WTC11 (cell line): Measurements from ENCODE around the gene ATP6V1C2. TPM values are rescaled to one million over a fixed set of nuclear protein-coding genes. Genes with fewer than 3 reads are reported as not detected.
"Not testable (repeated sequence)": the region's sequence is repeated elsewhere in the genome, so short reads cannot be mapped to it uniquely, and the experiment has no call there.

ENCODE experiments used
- ATAC-seq: fragments of 200-7000 bp; cut with Tn5 transposase; 2 replicates; pipeline ENCODE4 v1.10.0; 2021; ENCODE audit warnings: mild to moderate bottlenecking, moderate library complexity
- CTCF ChIA-PET: fragments of 300-600 bp; sonication (Branson Sonifier 250); formaldehyde crosslinking; loops from one replicate; lab custom pipeline; 2021; ENCODE audit warnings: antibody characterized with exemption; lab: Charles Lee
- POLR2A ChIA-PET: fragments of 350-600 bp; sonication (Branson Sonifier 250); formaldehyde crosslinking; loops from one replicate; lab custom pipeline; 2021; ENCODE audit warnings: antibody characterized with exemption; lab: Charles Lee
- DNase-seq: peaks from one replicate; pipeline ENCODE4 v3.0.0; 2021; ENCODE audit warnings: low spot score
- H3K27ac Mint-ChIP-seq: 2 replicates; pipeline ENCODE4 v1.8.0; 2021; ENCODE audit warnings: mixed read lengths
- H3K27me3 Mint-ChIP-seq: 2 replicates; pipeline ENCODE4 v1.8.0; 2021; ENCODE audit warnings: low read depth, mild to moderate bottlenecking, moderate library complexity, mixed read lengths
- H3K36me3 Mint-ChIP-seq: 2 replicates; pipeline ENCODE4 v1.8.0; 2021; ENCODE audit warnings: mixed read lengths
- H3K4me1 Mint-ChIP-seq: 2 replicates; pipeline ENCODE4 v1.8.0; 2022; ENCODE audit warnings: mixed read lengths
- H3K4me3 Mint-ChIP-seq: 2 replicates; pipeline ENCODE4 v1.8.0; 2021; ENCODE audit warnings: mild to moderate bottlenecking, moderate library complexity, mixed read lengths
- H3K9me3 Mint-ChIP-seq: 2 replicates; pipeline ENCODE4 v1.8.0; 2021; ENCODE audit warnings: mixed read lengths
- ATF1 ChIP-seq: sonication (generic); formaldehyde crosslinking; IDR thresholded peaks from 2 replicates; pipeline ENCODE4 v1.8.1; 2023; ENCODE audit warnings: mild to moderate bottlenecking, moderate library complexity, missing genetic modification reagents
- CREM ChIP-seq: sonication (generic); formaldehyde crosslinking; IDR thresholded peaks from 2 replicates; pipeline ENCODE4 v1.8.1; 2022; ENCODE audit warnings: mild to moderate bottlenecking, missing genetic modification reagents, moderate library complexity
- CTCF ChIP-seq: fragments of 200-600 bp; IDR thresholded peaks from 2 replicates; pipeline ENCODE4 v1.8.0; 2022; ENCODE audit warnings: antibody characterized with exemption
- ESRRA ChIP-seq: sonication (generic); formaldehyde crosslinking; IDR thresholded peaks from 2 replicates; pipeline ENCODE4 v1.8.1; 2022; ENCODE audit warnings: mild to moderate bottlenecking, missing genetic modification reagents, borderline replicate concordance
- FOXJ3 ChIP-seq: sonication (generic); formaldehyde crosslinking; IDR thresholded peaks from 2 replicates; pipeline ENCODE4 v1.9.0; 2021; ENCODE audit warnings: missing genetic modification reagents, mild to moderate bottlenecking, borderline replicate concordance
- FOXK1 ChIP-seq: sonication (generic); formaldehyde crosslinking; IDR thresholded peaks from 2 replicates; pipeline ENCODE4 v1.8.0; 2022; ENCODE audit warnings: mild to moderate bottlenecking, moderate library complexity, missing genetic modification reagents
- GRHL2 ChIP-seq: fragments of 250-450 bp; sonication (Bioruptor Pico); IDR thresholded peaks from 2 replicates; pipeline ENCODE4 v1.8.0; 2022; ENCODE audit warnings: mild to moderate bottlenecking, moderate library complexity; ENCODE audit not compliant: insufficient replicate concordance, severe bottlenecking
- GTF2I ChIP-seq: fragments of 250-450 bp; sonication (Bioruptor Pico); conservative IDR thresholded peaks from 2 replicates; pipeline ENCODE4 v1.4.0; 2021; ENCODE audit warnings: mild to moderate bottlenecking
- HMGXB4 ChIP-seq: sonication (generic); formaldehyde crosslinking; IDR thresholded peaks from 2 replicates; pipeline ENCODE4 v1.8.1; 2023; ENCODE audit warnings: mild to moderate bottlenecking, moderate library complexity, missing genetic modification reagents
- IRF1 ChIP-seq: sonication (generic); formaldehyde crosslinking; IDR thresholded peaks from 2 replicates; pipeline ENCODE4 v1.8.0; 2023; ENCODE audit warnings: missing genetic modification reagents
- JAZF1 ChIP-seq: fragments of 250-450 bp; sonication (Bioruptor Pico); IDR thresholded peaks from 2 replicates; pipeline ENCODE4 v1.9.0; 2021; ENCODE audit warnings: moderate library complexity, mild to moderate bottlenecking, inconsistent platforms
- NFYB ChIP-seq: sonication (generic); formaldehyde crosslinking; conservative IDR thresholded peaks from 2 replicates; pipeline ENCODE4 v1.8.0; 2022; ENCODE audit warnings: low read depth, missing genetic modification reagents
- OVOL2 ChIP-seq: fragments of 250-450 bp; sonication (Bioruptor Pico); IDR thresholded peaks from 2 replicates; pipeline ENCODE4 v1.9.0; 2021; ENCODE audit warnings: mild to moderate bottlenecking, borderline replicate concordance
- PREB ChIP-seq: sonication (generic); formaldehyde crosslinking; IDR thresholded peaks from 2 replicates; pipeline ENCODE4 v1.8.1; 2022; ENCODE audit warnings: mild to moderate bottlenecking, missing genetic modification reagents, moderate library complexity, borderline replicate concordance
- PRRX2 ChIP-seq: fragments of 250-450 bp; sonication (Bioruptor Pico); IDR thresholded peaks from 2 replicates; pipeline ENCODE4 v1.8.0; 2021; ENCODE audit warnings: mild to moderate bottlenecking
- ZBTB21 ChIP-seq: sonication (generic); formaldehyde crosslinking; IDR thresholded peaks from 2 replicates; pipeline ENCODE4 v1.8.1; 2023; ENCODE audit warnings: mild to moderate bottlenecking, missing genetic modification reagents, borderline replicate concordance
- ZNF232 ChIP-seq: sonication (generic); formaldehyde crosslinking; IDR thresholded peaks from 2 replicates; pipeline ENCODE4 v1.8.0; 2022; ENCODE audit warnings: mild to moderate bottlenecking, missing genetic modification reagents
- ZNF263 ChIP-seq: sonication (generic); formaldehyde crosslinking; IDR thresholded peaks from 2 replicates; pipeline ENCODE4 v1.8.1; 2022; ENCODE audit warnings: low read depth, mild to moderate bottlenecking, moderate library complexity, missing genetic modification reagents
- ZNF416 ChIP-seq: fragments of 250-450 bp; sonication (Bioruptor Pico); IDR thresholded peaks from 2 replicates; pipeline ENCODE4 v1.9.0; 2021; ENCODE audit warnings: mild to moderate bottlenecking, inconsistent platforms
- ZNF512 ChIP-seq: sonication (generic); formaldehyde crosslinking; IDR thresholded peaks from 2 replicates; pipeline ENCODE4 v1.8.1; 2022; ENCODE audit warnings: missing genetic modification reagents, borderline replicate concordance
- total RNA-seq: library from RNA; stranded (reverse); gene quantifications from 3 replicates; pipeline ENCODE4 v1.2.3, GENCODE V29; 2021
- TF ChIP-seq, protein P1 (sequence below): fragments of 250-450 bp; sonication (Bioruptor Pico); conservative IDR thresholded peaks from 2 replicates; pipeline ENCODE4 v1.9.0; 2021; ENCODE audit warnings: mild to moderate bottlenecking

Gene ATP6V1C2
- total RNA-seq, 1 experiment from 2014 or later = 0.42 TPM

DNA sequence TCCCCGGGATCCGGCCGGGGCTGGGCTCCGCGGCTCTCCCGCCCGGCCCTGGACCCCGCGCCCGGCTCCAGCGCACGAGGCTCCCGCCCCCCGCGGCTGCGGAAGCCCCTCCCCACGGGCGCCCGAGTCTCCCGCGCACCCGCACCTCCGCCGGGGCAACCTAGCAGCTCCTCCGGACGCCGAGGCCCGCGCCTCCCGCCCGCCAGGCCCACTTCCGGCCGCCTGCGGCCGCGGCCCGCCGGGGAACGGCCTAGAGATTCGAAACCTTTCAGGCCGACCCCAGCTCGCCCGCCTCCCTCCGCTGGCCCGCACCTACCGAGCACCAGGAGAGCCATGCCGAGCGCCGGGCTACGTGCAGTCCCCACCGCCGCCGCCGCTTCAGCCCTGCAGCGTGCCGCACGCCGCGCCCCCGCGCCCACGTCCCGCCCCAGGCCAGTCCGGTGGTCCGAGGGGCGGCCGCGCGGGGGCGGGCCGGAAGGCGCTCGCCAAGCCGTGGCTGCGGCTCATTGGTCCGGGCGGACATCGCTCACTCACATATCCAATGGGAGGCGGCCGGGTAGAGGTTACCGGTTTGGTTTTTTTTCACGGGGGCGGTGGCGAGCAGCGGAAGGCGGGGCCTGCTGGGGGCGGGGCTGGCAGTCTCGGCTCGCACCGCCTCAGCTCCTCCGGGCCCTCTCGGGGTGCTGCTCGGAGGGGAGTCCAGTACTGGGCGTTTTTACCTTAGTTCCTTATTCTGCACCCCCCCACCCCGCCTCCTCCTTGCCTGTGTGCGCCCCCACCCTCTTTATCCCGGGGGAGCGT, 91.1 kb downstream of the ATP6V1C2 start, which contains the start of gene PDIA6 (continued):
- TF ChIP-seq PREB (CRISPR knock-in tag) (no peak), ZNF232 (CRISPR knock-in tag) (peak; percentile 33; the same call in 1 of the 2 replicates), CREM (CRISPR knock-in tag) (0 out of 2 replicates have a peak, but pooled peaks have one; percentile 35), NFYB (peak; percentile 94), CTCF (no peak), ZBTB21 (CRISPR knock-in tag) (no peak)

DNA sequence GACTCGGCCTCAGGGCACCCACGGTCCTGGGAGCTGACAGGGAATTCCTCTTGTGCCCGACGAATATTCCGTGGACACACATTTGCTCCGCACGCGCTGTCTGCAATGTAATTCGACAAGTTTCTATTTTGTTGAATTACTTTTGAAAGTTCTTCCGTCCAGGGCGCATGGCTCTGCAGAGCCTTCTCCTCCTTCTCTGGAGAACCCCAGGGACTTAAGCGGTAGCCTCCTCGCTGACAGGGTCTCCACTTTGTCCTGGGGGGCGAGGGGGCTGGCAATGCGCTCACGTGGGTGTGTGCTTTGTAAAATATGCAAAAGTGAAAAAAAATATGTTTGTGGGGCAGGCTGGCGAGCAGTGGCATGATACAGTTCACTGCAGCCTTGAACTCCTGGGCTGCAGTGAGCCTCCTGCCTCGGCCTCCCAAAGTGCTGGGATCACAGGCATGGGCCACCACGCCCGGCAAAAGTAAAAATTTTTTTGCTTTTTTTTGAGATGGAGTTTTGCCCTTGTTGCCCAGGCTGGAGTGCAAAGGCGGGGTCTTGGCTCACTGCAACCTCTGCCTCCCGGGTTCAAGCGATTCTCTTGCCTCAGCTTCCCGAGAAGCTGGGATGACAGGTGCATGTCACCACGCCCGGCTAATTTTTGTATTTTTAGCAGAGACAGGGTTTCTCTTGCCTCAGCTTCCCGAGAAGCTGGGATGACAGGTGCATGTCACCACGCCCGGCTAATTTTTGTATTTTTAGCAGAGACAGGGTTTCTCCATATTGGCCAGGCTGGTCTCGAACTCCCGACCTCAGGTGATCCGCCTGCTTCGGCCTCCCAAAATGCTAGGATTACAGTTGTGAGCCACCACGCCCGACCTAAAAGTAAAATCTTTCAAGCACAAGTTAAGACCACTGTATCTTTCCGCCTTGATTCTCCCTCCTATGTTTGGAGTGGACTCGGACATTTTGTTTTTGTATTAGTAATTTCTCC, 92.0 kb downstream of the ATP6V1C2 start:
- H3K36me3 Mint-ChIP-seq, DNase-seq, H3K9me3 Mint-ChIP-seq, ATAC-seq, H3K27me3 Mint-ChIP-seq: not testable (repeated sequence)
- Mint-ChIP-seq H3K4me1 (peaks cover 36% of the 10 kb centered on the region), H3K27ac (peak overlapping the region; percentile 96), H3K4me3 (peak overlapping the region; percentile 73)
- CTCF ChIA-PET = interaction anchor here (0.9 to 2.4 kb wide), 14 partner anchors 13 to 319 kb away, joined by 3 to 19 read pairs (median 6); a partner anchor contains a TSS
- POLR2A ChIA-PET = interaction anchor here (0.6 kb wide), 1 partner anchor 9 kb away, joined by 3 read pairs; no protein-coding TSS in a partner anchor

GRCh38 chr2:10814142-10814541, 92.7 kb downstream of the ATP6V1C2 start:
- H3K27ac Mint-ChIP-seq = peak overlapping the region; percentile 96
- DNase-seq = no peak
- TF ChIP-seq GRHL2 (CRISPR knock-in tag) (no peak), PRRX2 (no peak), ZNF512 (CRISPR knock-in tag) (no peak), ZNF263 (no peak), ZNF416 (CRISPR knock-in tag) (no peak), GTF2I (CRISPR knock-in tag) (no peak), FOXJ3 (CRISPR knock-in tag) (no peak), JAZF1 (CRISPR knock-in tag) (no peak), ESRRA (CRISPR knock-in tag) (no peak), OVOL2 (CRISPR knock-in tag) (no peak), FOXK1 (CRISPR knock-in tag) (no peak), HMGXB4 (no peak), ATF1 (CRISPR knock-in tag) (no peak), IRF1 (no peak)
- TF ChIP-seq, protein P1, sequence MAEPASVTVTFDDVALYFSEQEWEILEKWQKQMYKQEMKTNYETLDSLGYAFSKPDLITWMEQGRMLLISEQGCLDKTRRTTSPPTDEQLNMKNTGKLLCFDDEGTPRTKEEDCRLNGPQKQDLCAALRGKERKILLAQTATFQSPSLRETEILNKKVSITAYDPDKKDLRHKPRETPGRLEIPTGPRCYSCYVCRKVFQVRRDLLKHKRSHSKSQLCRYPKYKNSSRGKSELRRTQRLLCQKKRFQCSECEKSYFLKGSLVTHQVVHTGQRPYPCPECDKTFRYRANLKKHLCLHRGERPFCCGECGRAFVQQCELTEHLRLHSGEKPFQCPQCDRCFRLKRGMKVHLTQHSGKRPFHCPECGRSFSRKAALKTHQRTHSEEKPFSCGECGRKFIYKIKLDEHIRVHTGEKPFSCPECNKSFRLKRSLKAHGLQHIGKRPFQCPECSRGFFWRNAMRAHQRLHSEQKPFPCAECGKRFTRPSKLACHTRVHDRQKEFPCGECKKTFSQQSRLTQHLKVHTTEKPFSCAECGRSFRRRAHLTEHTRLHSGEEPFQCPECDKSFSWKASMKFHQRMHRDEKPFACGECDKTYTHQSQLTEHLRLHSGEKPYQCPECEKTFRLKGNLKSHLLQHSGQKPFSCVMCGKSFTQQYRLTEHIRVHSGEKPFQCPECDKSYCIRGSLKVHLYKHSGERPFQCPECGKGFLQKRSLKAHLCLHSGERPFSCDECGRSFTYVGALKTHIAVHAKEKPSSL = no peak
- TF ChIP-seq, all 79 proteins: peak for 0
- no peak for ATAC-seq
- Mint-ChIP-seq H3K36me3 (0 out of 2 replicates have a peak, but pooled peaks cover 3% of the 10 kb centered on the region), H3K27me3 (no peaks in the 10 kb centered on the region), H3K4me1 (peaks cover 34% of the 10 kb centered on the region), H3K9me3 (no peaks in the 10 kb centered on the region), H3K4me3 (peak overlapping the region; percentile 47)
- POLR2A ChIA-PET = no interaction called here
- CTCF ChIA-PET = interaction anchor here (0.9 to 2.4 kb wide), 8 partner anchors 16 to 319 kb away, joined by 3 to 8 read pairs (median 6); a partner anchor contains a TSS
